ENCODE results near the gene CDON.

The CDON gene

DNA sequence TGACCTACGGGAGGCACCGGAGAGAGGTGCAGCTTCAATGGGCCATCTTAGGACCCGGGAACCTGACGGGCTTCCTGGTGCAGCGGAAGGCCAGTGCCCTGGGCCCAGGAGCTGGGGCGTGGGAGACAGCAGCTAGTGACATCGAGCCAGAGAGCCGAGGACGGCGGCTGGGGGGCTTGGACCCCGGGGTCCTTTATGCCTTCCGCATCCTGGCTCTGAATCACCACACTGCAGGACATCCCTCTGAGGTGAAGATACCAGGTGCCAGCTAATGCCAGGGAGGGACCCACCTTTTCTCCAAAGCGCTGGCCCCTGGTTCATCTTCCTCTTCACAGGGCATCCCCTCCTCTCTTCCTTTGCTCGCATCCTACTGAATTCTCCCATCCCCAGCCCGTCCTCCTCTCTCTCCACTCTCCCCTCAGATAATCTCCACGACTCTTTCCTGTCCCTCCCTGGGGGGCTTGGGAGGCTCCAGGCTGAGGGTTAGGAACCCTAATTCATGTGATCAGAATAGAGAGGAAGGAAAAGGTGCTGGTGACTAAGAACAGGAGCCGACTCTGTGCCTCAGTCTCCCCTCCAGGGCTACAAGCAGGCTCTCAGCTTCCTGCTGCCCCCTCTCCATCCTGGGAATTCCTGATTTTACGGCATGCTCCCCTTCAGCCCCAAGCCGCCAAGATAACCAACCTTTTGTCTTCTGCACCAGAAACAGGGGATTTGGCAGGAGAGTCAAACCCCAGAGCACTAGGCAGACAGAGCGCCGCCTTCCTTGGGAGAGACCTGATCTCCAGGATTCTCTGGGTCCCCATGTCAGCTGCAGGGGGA, 108.3 kb downstream of the CDON start:
- DNase-seq: no peak

DNA sequence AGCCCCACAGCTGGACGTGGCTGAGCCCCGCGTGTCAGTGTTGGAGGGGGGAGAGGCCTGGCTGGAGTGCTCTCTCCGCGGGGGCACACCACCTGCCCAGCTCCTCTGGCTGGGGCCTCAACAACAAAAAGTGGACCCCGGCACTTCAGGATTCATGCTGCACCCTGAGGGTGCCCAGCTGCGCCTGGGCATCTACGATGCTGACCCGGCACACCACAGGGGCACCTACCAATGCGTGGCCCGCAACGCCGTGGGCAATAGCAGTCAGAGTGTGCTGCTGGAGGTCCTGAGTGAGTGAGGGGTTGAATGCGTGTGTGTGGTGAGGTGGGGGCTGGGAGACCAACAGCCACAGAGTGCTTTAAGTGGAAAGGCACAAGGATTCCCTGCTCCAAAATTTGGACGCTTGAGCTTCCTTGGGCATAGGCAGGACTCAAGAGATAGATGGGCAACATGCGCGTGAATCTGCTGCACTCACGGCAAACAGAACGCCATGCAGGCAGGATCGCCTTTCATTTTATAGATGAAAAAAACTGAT, 109.2 kb downstream of the CDON start:
- no peak for DNase-seq

DNA sequence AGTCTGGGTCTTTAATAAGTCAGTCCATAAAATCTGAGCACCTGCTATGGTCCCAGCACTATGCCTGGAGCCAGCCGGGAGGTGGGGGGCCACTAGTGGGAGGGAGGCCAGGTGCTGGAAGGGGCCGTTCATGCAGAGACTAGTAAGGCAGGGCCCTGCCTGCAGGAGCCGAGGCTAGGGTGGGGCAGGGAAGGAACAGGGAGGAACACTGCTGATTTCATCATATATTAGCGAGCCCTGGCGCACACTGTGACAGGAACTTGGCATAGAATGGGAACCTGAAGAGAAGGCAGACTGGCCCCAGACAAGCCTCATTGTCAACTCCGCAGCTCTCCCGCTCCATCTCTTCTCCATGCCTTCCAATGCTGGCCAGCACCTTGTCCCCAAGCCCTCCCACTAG, 109.7 kb downstream of the CDON start:
- no peak for DNase-seq

DNA sequence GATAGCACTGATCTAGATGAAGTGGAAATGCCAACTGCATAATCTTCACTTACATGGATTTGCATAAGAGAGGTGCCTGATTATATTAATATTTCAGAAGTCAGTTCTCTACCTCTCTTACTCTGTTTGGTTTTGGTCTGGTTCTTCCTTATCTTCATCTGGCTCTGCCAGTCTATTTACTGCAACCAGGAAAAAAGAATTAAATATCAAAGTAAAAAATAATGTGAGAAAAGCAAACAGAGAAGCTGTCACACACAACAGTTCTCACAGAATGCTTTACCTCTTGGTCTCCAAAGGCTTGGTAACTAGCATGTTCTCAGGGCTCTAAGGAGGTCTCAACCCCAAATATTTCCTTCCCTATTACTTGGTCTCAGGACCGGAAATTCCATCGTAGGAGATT, 110.1 kb downstream of the CDON start:
- DNase-seq: no peak

DNA sequence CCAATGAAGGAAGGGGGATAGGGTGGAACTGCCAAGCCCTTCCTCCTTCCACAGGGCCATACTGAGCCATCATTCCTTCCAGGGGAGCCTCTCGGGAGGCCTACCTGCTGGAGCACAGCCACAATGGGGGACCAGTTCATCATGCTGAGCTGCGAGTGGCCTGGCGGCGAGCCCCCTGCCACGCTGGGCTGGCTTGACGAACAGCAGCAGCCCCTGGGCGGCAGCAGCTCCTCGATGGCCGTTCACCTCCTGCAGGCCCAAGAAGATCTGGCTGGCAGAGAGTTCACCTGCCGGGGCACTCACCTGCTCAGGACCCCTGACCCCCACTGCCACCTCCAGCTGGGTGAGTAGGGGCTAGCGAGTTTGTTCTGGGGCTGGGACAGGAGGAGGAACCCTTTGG, 110.9 kb downstream of the CDON start:
- DNase-seq: no peak

DNA sequence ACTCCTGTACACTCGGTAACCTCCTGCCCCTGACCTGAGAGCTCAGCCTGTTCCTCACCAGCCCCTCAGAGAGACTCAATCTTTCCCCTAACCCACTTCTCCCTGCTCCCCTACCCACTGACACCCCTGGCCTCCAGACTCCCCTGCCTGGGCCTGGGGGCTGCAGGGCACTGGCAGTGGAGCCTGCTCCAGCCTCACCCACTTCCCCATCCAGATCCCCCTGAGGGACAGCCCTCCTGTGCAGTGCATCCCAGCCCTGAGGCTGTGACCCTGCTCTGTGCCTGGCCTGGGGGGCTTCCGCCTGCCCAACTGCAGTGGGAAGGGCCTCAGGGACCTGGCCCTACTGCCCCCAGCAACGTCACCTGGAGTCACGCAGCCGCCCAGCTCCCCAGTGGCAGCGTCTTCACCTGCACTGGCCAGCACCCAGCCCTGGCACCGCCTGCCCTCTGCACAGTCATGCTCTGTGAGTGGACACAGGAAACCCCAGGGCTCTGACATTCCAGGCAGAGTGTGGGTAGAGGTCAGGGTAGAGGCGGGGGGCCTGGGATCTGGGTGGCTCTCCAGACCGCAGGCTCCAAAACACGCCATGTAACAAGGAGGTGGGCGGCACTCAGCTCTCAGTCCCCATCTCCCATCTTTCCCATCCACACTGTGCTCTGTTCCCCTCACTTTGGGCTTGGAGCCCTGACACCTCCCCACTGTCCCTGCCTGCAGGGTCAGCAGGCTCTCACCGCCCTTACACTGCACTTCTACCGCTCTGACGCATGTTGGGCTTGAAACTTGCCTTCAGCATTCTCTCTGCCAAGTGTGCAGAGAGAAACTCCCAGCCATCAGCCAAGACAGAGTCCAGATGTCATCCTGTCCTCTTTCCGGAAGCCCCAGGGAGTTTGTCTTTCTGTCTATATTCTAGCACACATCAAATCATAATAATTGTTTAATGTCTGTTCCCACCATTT, 111.7 kb downstream of the CDON start:
- DNase-seq: no peak

DNA sequence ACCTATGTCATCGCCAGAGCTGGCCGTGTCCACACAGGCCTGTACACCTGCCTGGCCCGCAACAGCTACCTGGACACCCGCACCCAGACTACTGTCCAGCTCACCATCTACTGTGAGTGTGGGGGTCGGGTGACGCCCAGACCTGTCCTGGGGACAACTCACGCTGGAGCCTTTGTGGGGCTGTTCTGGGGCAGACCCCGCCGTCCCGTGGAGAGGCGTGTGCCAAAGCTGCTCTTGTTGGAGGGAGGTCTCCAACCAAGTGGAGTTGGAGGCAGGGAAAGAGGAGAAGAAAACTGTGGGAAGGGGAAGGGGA, 112.5 kb downstream of the CDON start:
- no peak for DNase-seq

DNA sequence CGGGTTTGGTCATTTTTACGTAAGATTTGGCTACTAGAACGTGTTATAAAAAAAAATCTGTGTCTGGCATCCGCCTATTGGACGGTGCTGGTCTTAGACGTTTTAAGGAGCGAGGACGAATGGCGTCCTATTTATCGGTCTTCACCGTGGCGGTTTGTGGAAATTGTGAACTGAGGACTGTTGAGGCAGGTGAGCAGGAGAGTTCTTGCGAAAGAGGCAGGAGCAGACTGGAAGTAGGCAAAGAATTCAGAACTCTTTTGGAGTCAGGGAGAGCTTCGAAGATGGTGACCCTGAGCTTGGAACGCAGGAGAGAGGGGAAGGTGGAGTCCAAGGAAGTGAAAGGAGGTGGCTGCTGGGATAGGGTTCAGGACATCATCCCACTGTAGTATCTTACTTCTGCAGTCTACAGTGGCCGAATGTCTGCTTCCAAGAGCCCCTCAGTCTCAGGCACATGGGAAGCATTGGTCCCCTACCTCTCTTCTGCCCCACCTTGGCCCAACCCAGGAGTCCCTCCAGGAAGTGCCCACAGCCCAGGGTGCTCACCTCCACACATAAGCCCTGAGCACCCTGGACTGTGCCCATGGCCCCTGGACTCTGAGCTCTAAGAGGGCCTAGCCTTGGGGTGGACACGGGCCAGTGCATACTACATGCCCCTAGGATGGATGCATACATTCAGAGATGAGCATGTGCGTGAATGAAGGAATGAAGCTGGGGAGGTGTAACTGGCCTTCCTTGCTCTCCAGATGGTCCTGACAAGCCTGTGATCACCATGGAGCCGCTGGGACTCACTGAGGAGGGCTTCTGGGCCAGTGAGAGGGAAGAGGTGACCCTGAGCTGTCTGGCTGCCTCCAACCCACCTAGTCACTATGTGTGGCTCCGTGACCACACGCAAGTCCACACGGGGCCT, 113.1 kb downstream of the CDON start:
- no peak for DNase-seq

DNA sequence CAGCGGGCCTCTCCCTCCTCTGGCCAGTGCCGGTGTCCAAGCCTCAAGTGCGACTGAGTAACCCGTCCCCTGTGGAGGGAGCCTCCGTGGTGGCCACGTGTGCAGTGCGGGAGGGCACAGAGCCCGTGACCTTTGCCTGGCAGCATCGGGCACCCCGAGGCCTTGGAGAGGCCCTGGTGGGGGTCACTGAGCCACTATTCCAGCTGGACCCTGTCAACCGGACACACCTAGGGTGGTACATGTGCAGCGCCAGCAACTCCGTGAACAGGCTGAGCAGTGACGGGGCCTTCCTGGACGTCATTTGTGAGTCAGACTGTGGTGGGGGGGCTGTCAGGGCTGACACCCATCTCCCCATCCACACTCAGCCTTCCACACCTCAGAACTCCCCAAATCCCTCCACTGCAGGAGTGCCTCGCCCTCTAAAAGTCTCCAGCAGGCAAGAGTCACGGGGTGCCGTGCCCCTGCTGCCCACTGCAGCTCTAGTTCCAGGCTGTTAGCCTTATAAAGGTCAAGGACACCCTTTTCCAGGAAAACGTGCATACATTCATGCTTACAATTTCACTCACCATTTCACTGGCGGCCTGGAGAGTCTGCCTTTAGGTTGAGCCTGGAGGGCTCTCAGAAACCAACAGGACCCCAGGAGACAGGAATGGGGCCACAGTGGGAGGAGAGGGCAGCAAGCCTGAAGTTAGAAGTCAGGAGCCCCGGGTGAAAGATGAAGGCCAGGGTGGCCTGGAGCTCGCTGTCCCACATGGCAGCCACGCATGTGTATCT, 114.2 kb downstream of the CDON start:
- DNase-seq: no peak

DNA sequence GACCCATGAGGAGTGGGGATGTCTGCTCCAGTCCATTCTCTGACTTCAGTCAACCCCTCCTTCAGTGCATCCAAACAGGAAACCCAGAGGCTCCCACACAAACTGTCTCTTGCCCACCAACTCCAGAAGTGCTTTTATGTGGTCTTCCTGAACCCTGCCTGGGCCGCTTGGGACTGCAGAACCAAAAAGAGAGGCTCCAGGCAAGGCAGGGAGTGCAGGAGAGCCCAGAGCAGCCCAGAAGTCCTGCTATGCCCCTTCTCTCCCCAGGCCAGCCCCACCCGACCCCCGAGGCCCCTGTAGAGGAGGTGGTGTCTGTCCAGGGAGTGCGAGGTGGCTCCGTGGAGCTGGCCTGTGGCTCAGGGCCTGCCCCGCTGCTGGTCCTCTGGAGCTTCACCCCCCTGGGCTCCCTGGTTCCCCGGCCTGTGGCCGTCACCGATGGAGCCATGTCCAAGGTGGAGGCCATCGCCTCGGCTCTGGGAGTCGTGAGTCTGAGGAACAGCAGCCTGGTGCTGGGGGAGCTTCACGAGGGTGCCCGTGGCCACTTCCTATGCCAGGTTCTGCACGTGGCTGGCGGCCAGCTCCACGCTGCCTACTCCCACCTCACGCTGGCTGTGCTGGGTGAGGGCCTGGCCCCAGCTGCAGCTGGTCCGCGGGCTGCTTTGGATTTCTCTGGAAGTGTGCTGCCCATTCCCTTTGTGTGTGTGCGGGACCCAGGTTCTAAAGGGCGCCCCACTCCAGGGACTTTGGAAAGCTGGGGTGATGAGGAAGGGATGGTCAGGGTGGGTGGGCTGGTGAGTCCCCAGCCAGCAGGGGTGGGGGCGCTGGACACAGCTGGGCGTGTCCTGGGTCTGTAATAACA, 115.0 kb downstream of the CDON start:
- DNase-seq: no peak

DNA sequence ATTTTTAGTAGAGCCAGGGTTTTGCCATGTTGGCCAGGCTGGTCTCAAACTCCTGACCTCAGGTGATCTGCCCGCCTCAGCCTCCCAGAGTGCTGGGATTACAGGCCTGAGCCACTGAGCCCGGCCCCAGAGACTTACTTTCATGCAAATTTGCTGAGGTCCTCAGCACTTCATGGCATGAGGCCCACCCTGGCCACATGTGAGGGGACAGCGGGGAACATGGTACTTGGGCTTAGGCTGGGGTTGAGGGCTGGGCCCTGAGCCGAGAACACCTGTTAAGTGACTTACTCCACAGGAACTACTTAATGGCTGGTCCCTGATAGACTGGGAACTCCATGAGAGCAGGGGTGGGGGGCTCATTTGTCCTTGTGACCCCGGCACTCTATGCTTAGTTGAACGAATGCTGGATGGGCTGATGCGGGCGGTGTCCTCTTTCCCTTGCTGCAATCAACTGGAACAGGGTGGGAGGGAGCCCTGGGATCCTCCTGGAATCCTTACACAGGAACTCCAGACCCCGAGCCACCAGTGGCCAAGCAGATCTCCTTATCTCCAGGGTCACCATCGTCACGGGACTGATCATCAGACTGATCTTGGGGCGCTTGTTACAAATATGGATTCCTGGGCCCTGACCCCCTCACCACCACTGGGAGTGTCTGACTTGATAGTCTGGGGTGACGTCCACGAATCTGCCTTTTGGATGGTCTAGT, 115.8 kb downstream of the CDON start:
- no peak for DNase-seq

DNA sequence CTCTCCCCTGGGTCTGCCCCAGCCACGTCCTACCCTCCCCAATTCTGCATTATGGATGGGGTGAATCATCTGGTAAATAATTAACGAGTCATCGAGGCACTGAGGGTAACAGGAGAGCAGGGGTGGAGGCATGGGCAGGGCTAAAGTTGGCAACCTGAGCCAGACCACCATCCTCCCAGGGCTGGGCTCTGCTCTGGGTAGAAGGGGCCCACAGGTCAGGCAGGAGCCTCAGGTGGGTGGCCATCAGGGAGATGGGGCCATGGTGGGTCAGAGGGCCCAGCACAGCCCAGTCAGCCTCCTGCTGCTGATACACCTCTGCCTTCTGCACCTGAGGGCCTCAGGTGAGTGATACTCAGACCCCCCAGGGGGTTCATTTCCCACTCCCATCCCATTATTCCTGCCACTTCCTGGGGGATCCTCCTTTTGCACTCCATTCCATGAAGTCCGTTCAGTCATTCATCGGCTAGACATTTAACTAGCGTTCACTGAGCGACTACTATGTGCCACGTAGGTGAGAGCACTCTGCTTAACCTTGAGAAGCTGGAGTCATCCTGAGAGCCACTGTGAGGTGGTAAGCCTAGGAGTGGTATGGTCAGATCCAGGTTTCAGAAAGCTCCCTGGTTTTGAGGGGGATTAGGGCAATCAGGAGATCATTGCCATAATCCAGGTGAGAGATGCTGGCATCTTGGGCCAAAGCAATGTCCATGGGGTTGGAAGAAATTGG, 116.7 kb downstream of the CDON start, which contains the start of gene VSIG10L2:
Gene VSIG10L2, plus strand, starts transcription at position 248 of the 724 bp plus-strand sequence. Its CDS starts 12 bp downstream, at position 260.
- no peak for DNase-seq

DNA sequence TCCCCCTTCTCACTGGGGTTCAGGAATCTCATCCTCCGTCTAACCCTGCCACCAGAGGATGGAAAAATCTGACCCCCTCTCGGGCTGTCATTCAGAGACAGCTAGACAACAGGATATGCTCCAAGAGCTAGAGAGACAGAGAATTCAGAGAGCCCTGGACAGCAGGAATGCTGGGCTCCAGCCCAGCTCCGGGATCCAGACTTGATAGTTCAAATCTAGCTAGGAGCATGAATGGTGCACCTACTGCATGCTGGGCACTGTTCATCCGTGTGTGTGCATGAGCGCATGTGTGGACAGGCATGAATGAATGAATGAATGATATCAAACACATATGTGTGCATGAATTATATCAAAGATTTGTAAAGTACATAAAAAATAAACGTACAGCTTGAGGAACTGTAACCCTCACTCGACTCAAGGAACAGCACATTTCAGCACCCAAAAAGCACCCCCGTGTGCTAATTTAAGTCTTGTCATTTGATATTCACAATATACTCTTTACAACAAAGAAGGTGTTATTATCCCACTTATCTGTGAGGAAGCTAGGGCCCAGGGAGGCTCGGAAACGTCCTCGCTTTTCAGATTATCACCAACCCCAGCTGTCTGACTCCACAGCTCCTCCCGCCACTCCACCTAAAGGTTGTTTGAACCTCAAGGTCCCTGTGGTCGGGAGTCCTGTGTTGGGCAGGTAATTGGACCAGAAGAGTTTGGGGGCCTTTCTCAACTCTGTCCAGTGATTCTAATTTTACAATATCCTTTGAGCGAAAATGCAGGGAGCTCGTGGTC, 117.5 kb downstream of the CDON start:
- no peak for DNase-seq

DNA sequence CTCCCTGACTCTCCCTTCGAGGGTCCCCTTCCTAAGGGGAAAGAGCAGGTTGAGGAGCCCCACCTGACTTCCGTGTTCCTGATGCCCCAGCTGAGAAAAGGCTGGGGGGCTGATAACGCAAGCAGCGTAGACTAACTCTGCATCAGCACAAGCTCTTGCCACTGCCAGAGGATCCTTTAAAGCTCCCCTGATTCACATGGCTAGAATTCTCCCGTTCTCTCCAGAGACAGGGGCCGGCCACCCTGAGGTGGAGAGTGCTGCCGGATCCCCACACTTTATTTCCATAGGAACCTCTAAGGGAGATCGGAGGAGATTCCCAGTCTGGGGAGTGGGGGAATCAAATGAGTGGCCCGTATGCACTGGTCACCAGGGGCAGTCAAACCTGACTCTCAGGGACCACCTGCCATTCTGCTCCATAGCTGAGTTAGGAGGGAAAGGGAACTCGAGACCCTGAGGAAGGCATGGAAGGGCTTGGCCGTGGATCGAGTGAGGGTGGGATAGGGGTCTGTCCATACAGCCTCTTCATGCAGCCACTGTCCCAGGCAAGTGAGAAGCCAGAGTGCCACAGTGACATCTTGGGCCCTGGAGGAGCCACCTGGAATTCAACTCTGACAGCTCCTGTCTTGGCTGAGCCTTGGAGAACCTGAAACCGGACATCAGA, 118.2 kb downstream of the CDON start:
- no peak for DNase-seq

DNA sequence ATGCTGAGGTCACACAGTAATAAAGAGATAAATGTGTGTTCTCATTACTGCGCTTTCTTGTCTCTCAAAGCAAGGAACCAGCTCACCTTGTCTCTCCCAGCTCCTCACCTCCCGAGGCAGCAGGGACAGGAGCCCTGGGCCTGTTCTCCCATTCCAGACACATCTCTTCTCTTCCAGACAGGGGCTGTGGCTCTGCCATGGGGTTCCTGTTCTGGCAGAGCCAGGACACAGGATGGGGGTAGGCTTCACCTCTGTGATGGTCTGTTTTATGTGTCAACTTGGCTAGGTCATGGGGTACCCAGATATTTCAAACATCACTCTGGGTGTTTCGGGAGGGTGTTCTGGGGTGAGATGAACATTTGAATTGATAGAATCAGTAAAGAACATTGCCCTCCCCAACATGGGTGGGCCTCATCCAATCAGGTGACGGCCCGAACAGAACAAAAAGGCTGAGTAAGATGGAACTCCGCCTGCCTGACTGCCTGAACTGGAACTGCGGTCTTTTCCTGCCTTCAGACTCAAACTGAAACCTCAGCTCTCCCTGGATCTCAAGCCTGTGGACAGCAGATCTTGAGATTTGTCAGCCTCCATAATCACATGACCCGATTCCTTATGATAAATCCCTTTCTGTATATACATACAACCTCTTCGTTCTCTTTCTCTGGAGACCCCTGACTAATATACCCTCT, 118.9 kb downstream of the CDON start:
- DNase-seq: no peak

DNA sequence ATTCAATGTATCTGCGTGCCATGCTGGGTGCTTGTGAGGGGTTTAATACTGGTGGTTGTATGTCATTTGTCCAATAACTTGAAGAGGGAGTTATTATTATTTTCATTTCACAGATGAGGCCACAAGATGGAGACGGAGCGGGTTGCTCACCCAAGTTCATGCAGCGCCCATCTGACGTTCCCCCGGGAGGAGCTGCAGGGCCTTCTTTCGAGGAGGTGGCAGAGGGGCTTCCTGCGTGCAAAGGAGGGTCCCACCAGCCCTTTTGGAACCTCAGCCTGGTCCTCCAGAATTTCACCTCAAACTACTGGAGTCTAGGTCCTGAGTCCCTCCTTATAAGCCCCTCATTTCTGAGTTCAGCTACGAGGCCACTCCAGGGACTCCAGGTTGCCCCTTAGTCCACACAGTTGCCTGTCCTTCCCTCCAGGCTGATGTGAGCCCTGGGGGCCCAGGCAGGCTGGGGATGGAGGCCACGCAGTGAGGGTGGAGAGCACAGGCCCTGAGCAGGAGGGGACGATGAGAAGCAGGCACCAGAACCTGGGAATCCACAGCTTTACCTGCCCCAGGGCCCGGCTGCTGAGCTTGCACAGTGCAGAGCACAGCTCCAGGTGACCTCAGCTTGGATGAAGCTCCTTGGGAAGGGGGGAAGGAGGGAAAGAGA, 119.8 kb downstream of the CDON start:
- no peak for DNase-seq

Data from SIG-M5 (cell line).